ENCODE results near the gene USHBP1. TPM values are rescaled to one million over a fixed set of nuclear protein-coding genes. Genes with fewer than 3 reads are reported as not detected.
A peak's percentile ranks its signal among the peaks of the same experiment; 100 is the strongest.

USHBP1 gene
- total RNA-seq, 1 experiment from 2014 or later = 6.4 TPM

- no peak overlapping the region for H4K91ac ChIP-seq (ENCODE audit: insufficient read length, low read depth, low read length)
- no peak overlapping the region for H4K5ac ChIP-seq (ENCODE audit: insufficient read length, low read depth, low read length)
- H3K4me2 ChIP-seq (ENCODE audit: insufficient read depth, insufficient read length, low read length) = no peak overlapping the region
- WGBS (ENCODE audit: extremely low coverage, insufficient read length, low lambda C conversion rate) = no CpG with 5 or more reads among the region's 24 CpGs
- no peak overlapping the region for H2BK15ac ChIP-seq (ENCODE audit: low read depth, low read length)
- peak overlapping the region in 1 of 3 experiments; percentile 14; a peak in 2 of 7 replicates for H3K27ac Mint-ChIP-seq
- H3K27me3 Mint-ChIP-seq (ENCODE audit: low read depth) = peaks cover 2% of the 10 kb centered on the region; the same call in 1 of the 2 replicates
- H2AK5ac ChIP-seq (ENCODE audit: insufficient read length, low read length) = no peak overlapping the region
- TF ChIP-seq, protein P1, sequence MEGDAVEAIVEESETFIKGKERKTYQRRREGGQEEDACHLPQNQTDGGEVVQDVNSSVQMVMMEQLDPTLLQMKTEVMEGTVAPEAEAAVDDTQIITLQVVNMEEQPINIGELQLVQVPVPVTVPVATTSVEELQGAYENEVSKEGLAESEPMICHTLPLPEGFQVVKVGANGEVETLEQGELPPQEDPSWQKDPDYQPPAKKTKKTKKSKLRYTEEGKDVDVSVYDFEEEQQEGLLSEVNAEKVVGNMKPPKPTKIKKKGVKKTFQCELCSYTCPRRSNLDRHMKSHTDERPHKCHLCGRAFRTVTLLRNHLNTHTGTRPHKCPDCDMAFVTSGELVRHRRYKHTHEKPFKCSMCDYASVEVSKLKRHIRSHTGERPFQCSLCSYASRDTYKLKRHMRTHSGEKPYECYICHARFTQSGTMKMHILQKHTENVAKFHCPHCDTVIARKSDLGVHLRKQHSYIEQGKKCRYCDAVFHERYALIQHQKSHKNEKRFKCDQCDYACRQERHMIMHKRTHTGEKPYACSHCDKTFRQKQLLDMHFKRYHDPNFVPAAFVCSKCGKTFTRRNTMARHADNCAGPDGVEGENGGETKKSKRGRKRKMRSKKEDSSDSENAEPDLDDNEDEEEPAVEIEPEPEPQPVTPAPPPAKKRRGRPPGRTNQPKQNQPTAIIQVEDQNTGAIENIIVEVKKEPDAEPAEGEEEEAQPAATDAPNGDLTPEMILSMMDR (conservative IDR thresholded peaks at IDR 0.05) = no peak
- H3K79me1 ChIP-seq (ENCODE audit: insufficient read depth, low read depth, low read length, poor library complexity, severe bottlenecking) = peaks cover 3% of the 10 kb centered on the region
- peaks cover 26% of the 10 kb centered on the region; the same call in 1 of the 2 replicates for H3K79me2 ChIP-seq (ENCODE audit: insufficient read depth, low read length)
- no peak overlapping the region for H2BK120ac ChIP-seq (ENCODE audit: low read depth, low read length, poor library complexity, severe bottlenecking)
- no peaks in the 10 kb centered on the region; a peak in 1 of 5 replicates for H3K9me3 Mint-ChIP-seq
- no peak overlapping the region for H3K4ac ChIP-seq (ENCODE audit: low read depth, low read length)
- no peak overlapping the region for H2BK20ac ChIP-seq (ENCODE audit: low read depth, low read length, poor library complexity, severe bottlenecking)
- H3T11ph ChIP-seq (ENCODE audit: low read length) = no peak overlapping the region
- no peak overlapping the region for H3K9ac ChIP-seq (ENCODE audit: extremely low read depth, insufficient read length, low read length)
- H3K23ac ChIP-seq (ENCODE audit: insufficient read length, low read depth, low read length) = no peak overlapping the region
- H2BK5ac ChIP-seq (ENCODE audit: insufficient read length, low read length) = no peak overlapping the region
- no peak overlapping the region for H3K56ac ChIP-seq (ENCODE audit: insufficient read length, low read depth, low read length)
- DNase-seq = no peak
- H3K27ac ChIP-seq (ENCODE audit: insufficient read length, low read depth, low read length) = no peak overlapping the region
- no peaks in the 10 kb centered on the region for H4K20me1 ChIP-seq (ENCODE audit: control insufficient read depth, insufficient read depth, insufficient read length)
- no peak overlapping the region for H4K8ac ChIP-seq (replicated peaks; ENCODE audit: insufficient read length, low read depth, low read length)
- peaks cover 11% of the 10 kb centered on the region for H3K23me2 ChIP-seq (ENCODE audit: insufficient read length, low read depth, low read length, poor library complexity, severe bottlenecking)
- H2AFZ ChIP-seq (ENCODE audit: low read length) = no peak overlapping the region
- H3K18ac ChIP-seq (ENCODE audit: insufficient read length, low read depth, low read length) = no peak overlapping the region
- H3K4me3 Mint-ChIP-seq = no peak overlapping the region
- H3K36me3 Mint-ChIP-seq (ENCODE audit: insufficient read depth in 1 of 3, low read depth in 3 of 3) = peaks cover 4 to 42% (median 32%) of the 10 kb centered on the region in 3 experiments; a peak in 6 of 7 replicates
- H2BK12ac ChIP-seq (ENCODE audit: insufficient read length, low read depth, low read length) = no peak overlapping the region
- no peaks in the 10 kb centered on the region; the same call in 1 of the 2 replicates for H3K4me1 ChIP-seq (ENCODE audit: insufficient read depth, low read length)
- H3K14ac ChIP-seq (ENCODE audit: insufficient read depth, low read length) = no peak overlapping the region
- H3K4me1 Mint-ChIP-seq = peaks cover 26 to 30% of the 10 kb centered on the region in 2 experiments
- no peaks in the 10 kb centered on the region for H3K27me3 ChIP-seq (ENCODE audit: insufficient read depth, low read length)
- H3K9me3 ChIP-seq (ENCODE audit: control insufficient read depth, low read depth, low read length) = no peaks in the 10 kb centered on the region
Observed at GRCh38 chr19:17240062-17240752, 24.3 kb downstream of the USHBP1 start.

All from H9 (cell line).